GM21423 (cell line): Measurements from ENCODE around the gene NOS1AP.

Experiments used
- ATAC-seq: cut with Tn5 transposase; IDR thresholded peaks from one replicate; pipeline ENCODE4 v1.9.1; 2021; ENCODE audit warnings: mild to moderate bottlenecking, moderate library complexity; ENCODE audit not compliant: unreplicated experiment

Gene NOS1AP

DNA sequence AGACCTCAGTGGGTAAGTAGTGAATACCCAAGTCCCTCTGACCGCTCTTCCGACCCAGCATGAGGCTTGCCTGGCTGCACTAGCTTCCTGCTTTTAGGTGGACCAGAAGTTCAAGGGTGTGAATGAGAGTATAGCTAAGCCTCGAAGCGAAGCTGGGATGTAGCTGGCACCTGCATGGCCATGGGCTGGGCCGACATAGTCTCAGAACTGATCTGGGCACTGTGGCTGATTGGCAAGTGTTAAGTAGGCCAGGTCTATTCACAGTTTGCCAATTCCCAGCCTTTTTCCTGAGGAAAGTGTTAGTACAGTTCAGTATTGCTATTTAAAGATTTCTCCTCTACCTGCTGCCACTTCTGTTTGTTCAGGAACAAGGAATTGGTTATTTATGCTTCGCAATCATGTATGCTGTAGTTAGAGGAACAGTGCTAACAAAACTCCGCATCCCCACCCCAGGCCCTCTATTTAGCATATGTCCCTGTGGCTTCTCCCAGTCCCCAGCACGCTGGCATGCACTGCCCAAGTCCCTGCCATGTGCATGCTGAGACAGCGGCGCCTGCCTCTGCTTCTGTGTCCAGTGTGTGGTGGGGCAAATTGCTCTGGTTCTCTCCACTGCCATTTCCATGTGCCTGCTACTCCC, 290.9 kb downstream of the NOS1AP start:
- ATAC-seq: no peak

GRCh38 chr1:162360874-162361260, 291.4 kb downstream of the NOS1AP start:
- ATAC-seq: no peak

GRCh38 chr1:162361349-162361748, 291.9 kb downstream of the NOS1AP start:
- ATAC-seq: peak; percentile 38

DNA sequence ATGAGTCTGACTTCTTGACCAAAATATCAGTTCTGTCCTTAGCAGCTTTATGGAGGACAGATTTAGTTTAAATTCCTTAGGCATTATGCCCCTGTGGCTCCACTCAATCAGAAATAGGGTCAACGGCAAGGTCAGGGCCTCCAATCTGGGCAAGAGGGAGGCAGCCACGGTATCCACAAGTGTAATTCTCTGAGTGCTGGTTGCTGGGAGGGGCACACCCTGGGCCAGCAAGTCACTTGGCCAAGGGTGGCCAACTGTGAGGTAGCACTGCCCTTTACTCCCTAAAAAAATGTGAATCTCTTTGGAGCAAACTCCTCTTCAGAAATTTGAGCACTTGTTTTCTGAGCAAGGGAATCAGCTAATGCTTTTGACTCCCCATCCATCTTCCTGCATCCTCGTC, 294.3 kb downstream of the NOS1AP start:
- no peak for ATAC-seq

DNA sequence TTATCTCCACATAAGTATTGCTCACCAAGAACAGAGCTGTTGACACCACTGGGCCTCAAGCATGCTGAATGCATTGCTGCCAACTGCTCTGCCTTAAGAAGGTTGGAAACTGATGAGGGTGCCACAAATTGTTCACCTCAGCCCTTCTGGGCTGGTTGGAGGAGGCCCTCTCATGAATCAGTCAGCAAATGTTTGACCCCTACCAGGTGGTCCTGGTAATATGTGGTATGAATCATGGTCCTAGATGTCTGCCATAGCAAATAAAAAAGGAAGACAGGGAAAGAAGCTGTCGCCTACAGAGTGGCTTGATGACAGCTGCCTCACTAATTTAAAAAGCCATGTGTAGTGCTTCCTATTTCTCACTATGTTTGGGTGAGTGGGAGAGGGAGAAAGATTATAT, 295.0 kb downstream of the NOS1AP start:
- no peak for ATAC-seq

GRCh38 chr1:162365284-162366020, 296.0 kb downstream of the NOS1AP start:
- no peak for ATAC-seq

GRCh38 chr1:162366149-162366548, 296.7 kb downstream of the NOS1AP start:
- ATAC-seq: no peak

DNA sequence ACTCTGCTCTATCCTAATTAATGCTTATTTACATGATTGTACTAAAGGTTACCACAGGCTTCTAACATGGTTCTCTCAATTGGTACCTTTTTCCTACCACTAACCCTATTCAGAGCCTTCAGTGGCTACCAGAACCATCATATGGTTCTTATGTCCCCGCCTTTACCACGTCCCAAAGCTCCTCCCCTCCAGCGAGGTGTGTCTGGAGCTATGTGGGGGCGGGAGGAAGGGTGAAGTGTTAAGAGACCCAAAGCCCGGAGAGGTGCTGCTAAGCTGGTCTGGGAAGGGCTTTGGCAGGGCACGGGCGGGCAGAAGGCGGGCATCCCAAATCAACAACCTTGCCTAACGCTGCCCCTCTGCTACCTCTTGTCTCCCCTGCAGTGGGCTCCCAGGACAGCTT, 297.2 kb downstream of the NOS1AP start:
- no peak for ATAC-seq

- no peak for ATAC-seq
Observed at GRCh38 chr1:162367073-162367472, 297.6 kb downstream of the NOS1AP start.

DNA sequence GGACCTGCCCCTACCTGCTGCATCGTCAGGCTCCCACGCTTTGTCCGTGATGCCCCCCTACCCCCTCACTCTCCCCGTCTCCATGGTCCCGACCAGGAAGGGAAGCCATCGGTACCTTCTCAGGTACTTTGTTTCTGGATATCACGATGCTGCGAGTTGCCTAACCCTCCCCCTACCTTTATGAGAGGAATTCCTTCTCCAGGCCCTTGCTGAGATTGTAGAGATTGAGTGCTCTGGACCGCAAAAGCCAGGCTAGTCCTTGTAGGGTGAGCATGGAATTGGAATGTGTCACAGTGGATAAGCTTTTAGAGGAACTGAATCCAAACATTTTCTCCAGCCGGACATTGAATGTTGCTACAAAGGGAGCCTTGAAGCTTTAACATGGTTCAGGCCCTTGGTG, 298.3 kb downstream of the NOS1AP start:
- no peak for ATAC-seq

DNA sequence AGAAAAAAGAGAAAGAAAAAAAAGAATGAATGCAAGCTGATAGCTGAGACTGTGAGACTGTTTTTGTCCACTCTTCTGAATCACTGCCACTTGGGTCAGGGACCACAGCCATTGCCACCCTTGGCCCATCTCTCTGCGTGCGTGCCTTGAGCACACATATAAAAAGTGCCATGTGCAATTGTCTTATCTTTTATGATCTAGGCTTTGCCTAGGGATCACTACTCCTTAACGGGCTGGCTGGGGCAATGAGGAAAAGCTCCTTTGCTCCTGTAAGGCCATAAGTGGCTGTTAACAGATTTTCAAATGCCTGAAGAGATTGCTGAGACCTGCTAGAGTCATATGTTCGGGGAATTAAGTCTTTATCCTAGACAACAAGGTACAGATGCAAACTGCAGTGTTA, 299.0 kb downstream of the NOS1AP start:
- ATAC-seq: no peak

- ATAC-seq: no peak
Observed at GRCh38 chr1:162369571-162369970, 300.1 kb downstream of the NOS1AP start.

DNA sequence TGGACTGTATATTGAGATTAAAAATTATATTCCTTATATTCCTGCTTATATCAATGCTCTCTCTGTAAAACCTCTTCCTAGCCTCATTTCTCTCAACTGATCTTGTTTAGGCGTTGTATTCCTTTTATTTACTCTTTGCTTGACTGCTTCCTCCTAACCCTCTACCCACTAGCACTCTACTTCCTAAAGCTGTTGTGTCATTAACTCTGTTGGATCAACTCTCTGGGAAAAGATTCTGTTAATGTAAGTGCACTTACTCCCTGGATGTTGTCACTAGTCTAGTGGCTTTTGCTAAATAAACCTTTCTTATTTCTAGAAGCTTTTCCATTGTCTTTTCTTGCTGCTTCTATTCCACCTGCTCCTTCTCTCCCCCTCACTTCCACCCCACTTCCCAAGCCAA, 300.7 kb downstream of the NOS1AP start:
- no peak for ATAC-seq

- no peak for ATAC-seq
Observed at GRCh38 chr1:162370721-162371120, 301.2 kb downstream of the NOS1AP start.

GRCh38 chr1:162371611-162372010, 302.1 kb downstream of the NOS1AP start:
- no peak for ATAC-seq

DNA sequence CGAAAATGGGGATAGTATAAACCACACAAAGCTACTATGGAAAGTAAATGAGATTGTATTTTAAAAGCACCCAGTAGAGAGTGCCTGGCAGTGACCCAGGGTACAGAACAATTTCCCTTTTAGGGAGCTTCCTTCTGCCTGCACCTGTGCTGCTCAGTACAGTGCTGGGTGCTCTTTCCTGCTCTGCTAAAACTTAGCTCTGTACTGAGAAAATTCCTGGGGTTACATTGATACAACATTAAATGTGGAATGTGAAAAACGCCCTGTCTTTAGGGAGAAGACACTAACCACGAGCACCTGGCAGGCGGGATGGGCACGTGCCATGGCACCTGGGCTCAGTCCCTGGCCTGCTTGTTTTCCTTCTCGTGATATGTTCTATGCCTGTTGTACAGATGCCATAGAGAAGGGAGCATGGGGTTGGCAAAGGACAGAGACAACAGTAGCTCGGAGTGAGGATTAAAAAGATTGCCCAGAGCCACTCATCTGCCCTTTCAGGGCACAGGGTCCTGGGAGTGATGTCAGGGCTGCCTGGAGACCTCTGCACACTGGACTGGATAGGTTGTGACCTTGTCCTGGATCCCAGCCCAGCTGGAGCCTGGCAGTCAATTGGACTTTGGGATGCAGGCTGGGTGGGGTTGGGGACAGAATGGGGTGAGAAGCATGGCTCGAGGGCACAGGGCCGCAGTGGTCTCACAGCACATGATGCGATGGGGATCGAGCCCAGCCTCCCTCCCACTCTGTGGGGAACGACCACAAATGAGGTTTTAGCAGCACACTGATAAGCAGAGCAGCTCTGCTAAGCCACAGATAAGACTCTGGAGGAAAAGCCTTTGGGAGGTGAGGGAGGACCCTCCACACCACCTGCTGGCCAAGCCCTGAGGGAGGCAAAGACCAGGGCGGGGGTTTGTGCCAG, 302.9 kb downstream of the NOS1AP start:
- no peak for ATAC-seq

GRCh38 chr1:162373072-162373427, 303.6 kb downstream of the NOS1AP start:
- ATAC-seq: no peak

DNA sequence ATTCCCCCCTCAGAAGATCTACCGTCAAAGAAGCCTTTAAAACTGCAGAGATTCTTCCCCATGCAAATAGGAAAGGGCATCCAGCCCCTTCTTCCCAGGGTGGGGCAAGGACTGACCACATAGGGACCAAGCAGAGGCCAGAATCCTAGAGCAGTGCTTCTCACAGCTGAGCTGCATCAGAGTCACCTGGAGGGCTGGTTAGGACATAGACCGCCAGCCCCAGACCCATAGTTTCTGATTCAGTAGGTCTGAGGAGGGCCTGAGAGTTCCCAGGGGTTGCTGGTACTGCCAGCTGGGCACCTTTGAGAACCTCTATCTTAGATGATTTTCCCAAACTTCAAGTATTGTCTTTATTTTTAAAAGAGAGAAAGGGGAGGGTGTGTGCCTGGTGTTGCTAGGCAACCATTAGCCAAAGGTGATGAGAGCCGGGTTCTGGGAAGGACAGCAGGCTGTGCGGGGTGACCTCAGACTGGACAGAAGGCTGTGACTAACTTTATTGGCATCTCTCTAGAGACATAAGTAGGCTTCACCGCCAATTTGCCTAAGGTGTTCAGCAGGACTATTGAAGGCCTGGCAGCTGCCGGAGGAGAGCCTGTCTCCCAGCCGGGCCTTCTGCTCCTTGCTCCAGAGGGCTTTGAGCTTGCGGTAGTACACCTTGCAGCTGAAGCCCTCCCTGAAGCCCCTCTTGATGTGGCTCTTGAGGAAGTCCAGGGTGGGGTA, 304.2 kb downstream of the NOS1AP start:
- ATAC-seq: no peak

GRCh38 chr1:162374406-162374805, 304.9 kb downstream of the NOS1AP start:
- ATAC-seq: no peak

DNA sequence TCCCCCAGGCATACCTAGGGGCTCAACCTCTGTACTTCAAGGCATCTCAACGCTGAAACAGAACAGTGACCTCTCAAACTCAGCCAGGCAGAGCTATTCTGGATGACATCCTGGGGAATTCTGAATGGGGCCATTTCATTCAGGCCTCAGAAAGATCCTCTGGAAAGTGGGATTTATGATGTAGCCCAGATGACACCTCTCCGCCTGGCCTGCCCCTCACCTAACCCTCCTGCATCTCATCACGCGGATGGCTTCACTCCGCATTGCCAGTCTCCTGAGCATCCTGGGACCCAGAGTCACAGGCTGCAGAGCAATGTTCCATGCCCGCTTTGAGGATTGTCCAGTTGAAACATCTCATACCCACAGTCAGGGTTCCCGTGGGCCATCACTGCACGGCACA, 306.0 kb downstream of the NOS1AP start:
- no peak for ATAC-seq

- no peak for ATAC-seq
Observed at GRCh38 chr1:162376691-162377090, 307.2 kb downstream of the NOS1AP start, which contains the start of gene SPATA46. Gene SPATA46, minus strand, starts transcription at chr1:162376854. Its CDS starts 64 bp downstream, at chr1:162376790.
